ENCODE results near the gene HBE1. TPM values are rescaled to one million over a fixed set of nuclear protein-coding genes. Genes with fewer than 3 reads are reported as not detected.

Gene HBE1
- total and polyA plus RNA-seq, 10 donors = 0.21 to 1.8 (median 0.37) TPM; not detected in 5

DNA sequence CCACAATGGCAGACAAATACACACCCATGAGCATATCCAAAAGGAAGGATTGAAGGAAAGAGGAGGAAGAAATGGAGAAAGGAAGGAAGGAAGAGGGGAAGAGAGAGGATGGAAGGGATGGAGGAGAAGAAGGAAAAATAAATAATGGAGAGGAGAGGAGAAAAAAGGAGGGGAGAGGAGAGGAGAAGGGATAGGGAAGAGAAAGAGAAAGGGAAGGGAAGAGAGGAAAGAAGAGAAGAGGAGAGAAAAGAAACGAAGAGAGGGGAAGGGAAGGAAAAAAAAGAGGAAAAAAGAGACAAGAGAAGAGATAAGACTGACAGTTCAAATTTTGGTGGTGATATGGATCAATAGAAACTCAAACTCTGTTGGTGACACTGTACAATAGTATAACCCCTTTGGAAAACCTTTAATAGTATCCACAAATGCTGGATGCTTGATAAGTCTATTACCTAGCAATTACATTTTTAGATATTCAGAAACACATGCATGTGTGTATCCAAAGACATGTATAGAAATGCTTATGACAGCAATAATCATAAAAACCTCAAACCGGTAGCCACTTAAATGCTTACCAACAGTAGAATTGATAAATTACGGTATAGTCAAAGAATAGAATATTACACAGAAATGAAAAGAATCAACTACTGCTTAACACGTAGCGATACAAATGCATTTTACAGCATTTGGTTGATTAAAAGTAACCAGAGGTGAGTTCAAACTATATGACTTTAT is 34.2 kb downstream of the HBE1 start:
- TF ChIP-seq POLR2AphosphoS5 (IDR thresholded peaks at IDR 0.05) = no peak
- TF ChIP-seq POLR2A (IDR thresholded peaks at IDR 0.05) = no peak
- TF ChIP-seq, protein P1, sequence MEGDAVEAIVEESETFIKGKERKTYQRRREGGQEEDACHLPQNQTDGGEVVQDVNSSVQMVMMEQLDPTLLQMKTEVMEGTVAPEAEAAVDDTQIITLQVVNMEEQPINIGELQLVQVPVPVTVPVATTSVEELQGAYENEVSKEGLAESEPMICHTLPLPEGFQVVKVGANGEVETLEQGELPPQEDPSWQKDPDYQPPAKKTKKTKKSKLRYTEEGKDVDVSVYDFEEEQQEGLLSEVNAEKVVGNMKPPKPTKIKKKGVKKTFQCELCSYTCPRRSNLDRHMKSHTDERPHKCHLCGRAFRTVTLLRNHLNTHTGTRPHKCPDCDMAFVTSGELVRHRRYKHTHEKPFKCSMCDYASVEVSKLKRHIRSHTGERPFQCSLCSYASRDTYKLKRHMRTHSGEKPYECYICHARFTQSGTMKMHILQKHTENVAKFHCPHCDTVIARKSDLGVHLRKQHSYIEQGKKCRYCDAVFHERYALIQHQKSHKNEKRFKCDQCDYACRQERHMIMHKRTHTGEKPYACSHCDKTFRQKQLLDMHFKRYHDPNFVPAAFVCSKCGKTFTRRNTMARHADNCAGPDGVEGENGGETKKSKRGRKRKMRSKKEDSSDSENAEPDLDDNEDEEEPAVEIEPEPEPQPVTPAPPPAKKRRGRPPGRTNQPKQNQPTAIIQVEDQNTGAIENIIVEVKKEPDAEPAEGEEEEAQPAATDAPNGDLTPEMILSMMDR (IDR thresholded peaks at IDR 0.05 in 8 of 11, conservative IDR thresholded peaks at IDR 0.05 in 3 of 11) = no peak
- Histone ChIP-seq H3K4me1 (no peaks in the 10 kb centered on the region), H3K27ac (no peak overlapping the region), H3K9me3 (no peaks in the 10 kb centered on the region), H3K27me3 (replicated peaks in 1 of 7) (no peaks in the 10 kb centered on the region), H3K36me3 (no peaks in the 10 kb centered on the region), H3K4me3 (no peak overlapping the region)
- DNase-seq = no peak
- 85 to 90% (median 86%) methylated on average over 5 of the region's 5 CpGs for WGBS, 5 donors
- intact Hi-C loops (cut with DNase I; ENCODE audit: low total_unique reads) = no loop called here

DNA sequence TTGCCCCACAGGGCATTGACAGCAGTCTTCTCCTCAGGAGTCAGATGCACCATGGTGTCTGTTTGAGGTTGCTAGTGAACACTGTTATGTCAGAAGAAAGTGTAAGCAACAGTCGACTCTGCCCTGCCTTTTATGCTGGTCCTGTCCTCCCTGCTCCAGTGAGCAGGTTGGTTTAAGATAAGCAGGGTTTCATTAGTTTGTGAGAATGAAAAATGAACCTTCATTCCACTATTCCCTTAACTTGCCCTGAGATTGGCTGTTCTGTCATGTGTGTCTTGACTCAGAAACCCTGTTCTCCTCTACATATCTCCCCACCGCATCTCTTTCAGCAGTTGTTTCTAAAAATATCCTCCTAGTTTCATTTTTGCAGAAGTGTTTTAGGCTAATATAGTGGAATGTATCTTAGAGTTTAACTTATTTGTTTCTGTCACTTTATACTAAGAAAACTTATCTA is 35.3 kb downstream of the HBE1 start, which contains the start of gene HBD:
TSS of gene HBD (minus strand) at position 103 of the 454 bp plus-strand sequence. CDS start at position 53, 50 bp downstream.
- H3K36me3 ChIP-seq = no peaks in the 10 kb centered on the region
- H3K27ac ChIP-seq = no peak within 1 kb of the TSS
- WGBS, 5 donors = 8 to 22% (median 14%) methylated on average over 2 of the region's 2 CpGs
- H3K4me1 ChIP-seq = no peaks in the 10 kb centered on the region
- H3K27me3 ChIP-seq (replicated peaks in 1 of 7) = no peaks in the 10 kb centered on the region
- H3K9me3 ChIP-seq = no peaks in the 10 kb centered on the region
- intact Hi-C loops (cut with DNase I; ENCODE audit: low total_unique reads) = no loop called here
- DNase-seq = no peak
- no peak within 1 kb of the TSS for H3K4me3 ChIP-seq
- no peak for TF ChIP-seq POLR2AphosphoS5 (IDR thresholded peaks at IDR 0.05)
- TF ChIP-seq, protein P1 (IDR thresholded peaks at IDR 0.05 in 8 of 11, conservative IDR thresholded peaks at IDR 0.05 in 3 of 11) = no peak

DNA sequence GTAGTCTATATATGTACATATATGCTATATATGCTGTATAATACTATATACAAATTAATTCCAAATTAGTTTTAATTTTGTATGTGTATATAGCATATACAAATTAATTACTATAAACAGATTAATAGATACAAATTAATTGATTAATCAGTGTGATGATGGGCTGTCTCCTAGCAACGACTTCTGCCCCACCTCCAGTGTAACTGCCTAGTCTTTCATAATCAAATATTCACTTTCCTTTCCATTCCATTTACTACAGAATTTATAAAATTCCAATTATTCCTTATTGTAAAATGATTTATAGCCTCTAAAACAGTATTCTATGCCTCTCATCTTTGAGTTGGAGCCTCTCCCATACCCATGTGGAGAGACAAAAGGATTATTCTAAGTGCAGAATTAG is 36.4 kb downstream of the HBE1 start:
- intact Hi-C loops (cut with DNase I; ENCODE audit: low total_unique reads) = no loop called here
- 65 to 83% (median 79%) methylated on average over 1 of the region's 1 CpG for WGBS, 5 donors
- Histone ChIP-seq H3K27ac (no peak overlapping the region), H3K4me1 (no peaks in the 10 kb centered on the region), H3K27me3 (replicated peaks in 1 of 7) (no peaks in the 10 kb centered on the region), H3K4me3 (no peak overlapping the region), H3K9me3 (no peaks in the 10 kb centered on the region), H3K36me3 (no peaks in the 10 kb centered on the region)
- no peak for TF ChIP-seq POLR2AphosphoS5 (IDR thresholded peaks at IDR 0.05)
- TF ChIP-seq, protein P1 (IDR thresholded peaks at IDR 0.05 in 8 of 11, conservative IDR thresholded peaks at IDR 0.05 in 3 of 11) = no peak
- no peak for TF ChIP-seq POLR2A (IDR thresholded peaks at IDR 0.05)
- no peak for DNase-seq

DNA sequence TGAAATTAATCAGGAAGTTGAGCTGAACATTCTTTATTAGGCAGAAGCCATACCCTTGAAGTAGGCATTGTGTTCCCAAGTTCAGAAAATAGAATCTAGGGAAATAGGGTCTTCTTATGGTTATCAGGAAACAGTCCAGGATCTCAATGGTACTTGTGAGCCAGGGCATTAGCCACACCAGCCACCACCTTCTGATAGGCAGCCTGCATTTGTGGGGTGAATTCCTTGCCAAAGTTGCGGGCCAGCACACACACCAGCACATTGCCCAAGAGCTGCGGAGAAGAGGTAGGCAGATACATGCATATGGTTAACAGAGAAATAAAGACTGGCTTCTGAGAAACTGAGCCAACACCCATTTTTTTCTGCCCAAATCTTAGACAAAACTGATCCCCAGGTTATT is 36.9 kb downstream of the HBE1 start:
- H3K4me1 ChIP-seq = no peaks in the 10 kb centered on the region
- TF ChIP-seq POLR2AphosphoS5 (IDR thresholded peaks at IDR 0.05) (no peak), POLR2A (IDR thresholded peaks at IDR 0.05) (no peak)
- TF ChIP-seq, protein P1 (IDR thresholded peaks at IDR 0.05 in 8 of 11, conservative IDR thresholded peaks at IDR 0.05 in 3 of 11) = no peak
- H3K9me3 ChIP-seq = no peaks in the 10 kb centered on the region
- 89 to 100% (median 96%) methylated on average over 2 of the region's 2 CpGs for WGBS, 5 donors
- intact Hi-C loops (cut with DNase I; ENCODE audit: low total_unique reads) = no loop called here
- no peaks in the 10 kb centered on the region for H3K36me3 ChIP-seq
- no peak overlapping the region for H3K27ac ChIP-seq
- H3K4me3 ChIP-seq = no peak overlapping the region
- no peaks in the 10 kb centered on the region for H3K27me3 ChIP-seq (replicated peaks in 1 of 7)
- DNase-seq = no peak

All from spleen (tissue), 11 donors.